D721Med (cell line): ENCODE measurements around the gene BTBD1.

Experiments
- DNase-seq: peaks from one replicate; pipeline ENCODE4 v3.0.0; 2011; ENCODE audit warnings: low spot score; ENCODE audit not compliant: insufficient read length
- FAIRE-seq: peaks from 2 replicates; lab custom pipeline; 2011; peaks lifted over from hg19 to GRCh38; lab: Jason Lieb, UNC
- TF ChIP-seq, protein P1 (sequence below): IDR thresholded peaks from 2 replicates; pipeline ENCODE4 v1.5.1; 2012; ENCODE audit warnings: mild to moderate bottlenecking, control low read depth; ENCODE audit not compliant: insufficient read depth; ENCODE audit errors: missing control alignments

Gene BTBD1

DNA sequence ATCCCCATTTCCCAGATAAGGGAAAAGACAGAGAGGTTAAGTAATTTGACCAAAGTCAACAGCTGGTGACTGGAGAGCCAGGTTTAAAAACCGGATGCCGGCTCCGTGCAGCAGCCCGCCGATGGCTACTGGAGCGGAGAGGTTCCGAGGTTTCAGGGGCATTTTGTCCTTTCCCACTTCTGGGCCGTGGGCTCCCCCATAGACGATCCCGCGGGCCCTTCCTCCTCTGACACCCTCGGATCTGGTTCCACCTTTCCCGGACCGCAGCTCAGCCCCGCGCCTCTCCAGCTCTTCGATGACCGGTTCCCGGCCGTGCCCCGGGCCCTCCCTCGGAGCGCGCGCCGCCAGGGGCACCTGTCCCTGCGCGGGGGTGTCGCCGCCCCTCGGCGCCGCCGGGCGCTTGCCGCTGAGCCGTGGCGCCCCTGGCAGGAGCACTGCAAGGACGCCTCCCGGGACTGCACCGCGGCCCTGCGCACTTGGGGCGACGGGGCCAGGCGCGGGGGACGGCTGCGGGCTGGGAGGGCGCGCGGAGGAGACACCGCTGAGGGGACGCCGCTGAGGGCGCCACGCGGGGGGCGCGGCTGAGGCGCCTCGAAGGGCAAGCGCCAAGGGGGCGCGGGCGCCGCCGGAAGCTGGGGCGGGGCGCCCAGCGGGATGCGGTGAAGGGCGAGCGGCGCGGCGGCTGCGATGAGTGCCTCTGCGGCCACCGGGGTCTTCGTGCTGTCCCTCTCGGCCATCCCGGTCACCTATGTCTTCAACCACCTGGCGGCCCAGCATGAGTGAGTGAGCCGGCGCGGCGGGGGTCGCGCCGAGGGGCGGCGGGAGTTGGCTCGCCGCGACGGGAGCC is 40.2 kb upstream of the BTBD1 start, which contains the start of gene TM6SF1:
TSS of gene TM6SF1 (plus strand) at position 652 of the 847 bp plus-strand sequence. CDS start at position 688, 36 bp downstream.
- DNase-seq (no peak), FAIRE-seq (no peak)
- TF ChIP-seq, protein P1, sequence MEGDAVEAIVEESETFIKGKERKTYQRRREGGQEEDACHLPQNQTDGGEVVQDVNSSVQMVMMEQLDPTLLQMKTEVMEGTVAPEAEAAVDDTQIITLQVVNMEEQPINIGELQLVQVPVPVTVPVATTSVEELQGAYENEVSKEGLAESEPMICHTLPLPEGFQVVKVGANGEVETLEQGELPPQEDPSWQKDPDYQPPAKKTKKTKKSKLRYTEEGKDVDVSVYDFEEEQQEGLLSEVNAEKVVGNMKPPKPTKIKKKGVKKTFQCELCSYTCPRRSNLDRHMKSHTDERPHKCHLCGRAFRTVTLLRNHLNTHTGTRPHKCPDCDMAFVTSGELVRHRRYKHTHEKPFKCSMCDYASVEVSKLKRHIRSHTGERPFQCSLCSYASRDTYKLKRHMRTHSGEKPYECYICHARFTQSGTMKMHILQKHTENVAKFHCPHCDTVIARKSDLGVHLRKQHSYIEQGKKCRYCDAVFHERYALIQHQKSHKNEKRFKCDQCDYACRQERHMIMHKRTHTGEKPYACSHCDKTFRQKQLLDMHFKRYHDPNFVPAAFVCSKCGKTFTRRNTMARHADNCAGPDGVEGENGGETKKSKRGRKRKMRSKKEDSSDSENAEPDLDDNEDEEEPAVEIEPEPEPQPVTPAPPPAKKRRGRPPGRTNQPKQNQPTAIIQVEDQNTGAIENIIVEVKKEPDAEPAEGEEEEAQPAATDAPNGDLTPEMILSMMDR = no peak

DNA sequence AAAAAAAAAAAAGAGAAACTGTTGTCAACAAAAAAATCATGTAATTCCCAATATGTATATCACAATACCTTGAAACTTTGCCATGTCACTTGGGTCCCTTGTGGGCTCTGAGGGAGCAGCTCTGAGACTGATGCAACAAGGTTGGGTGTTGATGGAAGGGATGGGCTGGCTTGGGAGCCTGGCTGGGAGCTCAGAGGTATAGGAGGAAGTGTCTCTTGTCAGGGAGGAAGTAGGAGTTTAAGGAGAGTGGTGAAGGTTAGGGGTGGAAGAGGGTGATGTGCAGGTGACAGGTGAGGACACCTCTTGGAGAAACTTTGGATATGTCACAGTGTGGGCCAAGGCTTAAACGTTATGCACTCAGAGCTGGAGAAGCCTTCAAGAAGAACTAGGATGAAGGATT is 38.4 kb upstream of the BTBD1 start:
- TF ChIP-seq, protein P1 = no peak
- FAIRE-seq (no peak), DNase-seq (no peak)

DNA sequence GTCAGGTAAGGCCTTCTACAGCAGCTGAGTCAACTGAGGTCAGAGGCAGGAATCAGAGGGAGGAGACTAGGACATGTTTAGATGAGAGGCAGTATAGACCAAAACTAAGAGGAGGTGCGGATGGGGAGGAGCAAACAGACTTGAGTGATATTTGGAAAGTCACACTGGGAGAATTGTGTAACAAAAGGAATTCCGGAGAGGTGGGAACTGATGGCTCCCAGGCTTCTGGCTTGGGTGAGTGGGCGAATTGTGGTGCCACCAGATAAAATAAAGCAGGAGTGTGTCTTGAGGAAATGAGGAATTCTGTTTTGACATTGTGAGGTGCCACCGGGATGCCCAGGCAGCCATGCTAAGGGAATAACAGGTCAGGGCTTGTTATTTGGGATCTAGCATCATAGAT is 37.1 kb upstream of the BTBD1 start:
- FAIRE-seq (no peak), DNase-seq (no peak)
- TF ChIP-seq, protein P1 = no peak

DNA sequence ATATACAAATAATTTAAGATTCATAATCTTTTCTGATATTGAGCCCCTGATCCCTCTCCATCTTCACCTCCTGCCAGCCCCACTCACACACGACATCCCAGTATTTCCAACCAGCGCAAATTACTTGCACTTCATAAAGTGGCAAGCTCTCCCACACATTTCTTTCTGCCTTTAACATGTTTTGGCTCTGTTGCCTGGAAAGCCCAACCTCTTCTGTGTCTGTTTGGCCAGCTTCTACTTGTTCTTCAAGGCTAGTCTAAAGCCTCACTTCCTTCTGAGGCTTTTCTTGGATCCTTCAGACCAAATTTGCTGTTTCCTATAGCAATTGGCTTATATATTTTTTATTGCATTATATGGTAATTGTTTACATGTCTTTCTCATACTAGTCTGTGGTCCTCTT is 35.3 kb upstream of the BTBD1 start:
- DNase-seq = no peak
- FAIRE-seq = no peak
- TF ChIP-seq, protein P1 = no peak

DNA sequence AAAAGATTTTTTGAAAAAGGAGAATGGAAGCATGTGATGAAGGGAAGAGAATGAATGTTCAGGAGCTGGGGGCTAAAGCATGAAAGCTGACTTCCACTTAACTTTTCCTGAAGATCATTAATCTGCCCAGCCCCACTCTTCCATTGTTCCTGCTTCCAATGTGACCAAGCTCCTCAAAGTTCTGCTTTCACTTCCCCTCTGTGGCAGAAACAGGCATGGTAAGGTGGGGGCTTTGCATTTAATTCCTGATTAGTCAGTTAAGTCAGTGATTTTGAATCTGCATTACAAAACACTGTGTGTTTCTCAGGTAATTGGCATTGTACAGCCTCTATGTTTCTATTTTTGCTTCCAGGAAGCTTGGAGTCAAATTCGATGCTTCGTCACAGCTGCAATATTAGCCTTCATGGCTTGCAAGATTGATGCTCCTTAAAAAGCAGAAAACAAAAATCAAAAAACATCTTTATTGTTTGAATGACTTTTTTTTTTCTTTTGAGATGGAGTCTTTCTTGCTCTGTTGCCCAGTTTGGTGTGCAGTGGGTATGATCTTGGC is 33.1 kb upstream of the BTBD1 start:
- TF ChIP-seq, protein P1 = no peak
- no peak for DNase-seq
- no peak for FAIRE-seq

DNA sequence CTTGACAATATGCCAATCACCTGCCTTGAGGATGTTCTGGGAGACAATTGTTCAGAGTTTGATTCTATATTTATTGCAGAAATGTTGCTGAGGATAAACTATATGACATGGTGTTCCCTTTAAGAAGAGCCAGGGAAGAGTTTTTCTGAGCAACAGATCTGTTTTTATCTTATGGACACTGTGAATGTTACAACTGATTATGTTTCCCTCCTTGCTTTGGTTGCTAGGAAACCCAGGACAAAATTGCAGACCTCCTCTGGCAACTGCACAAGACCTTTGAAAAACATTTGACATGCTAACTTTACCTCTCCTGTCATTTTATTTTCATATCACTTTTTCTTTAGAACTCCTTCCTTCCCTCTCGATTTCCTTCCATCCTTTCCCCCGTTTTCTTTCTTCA is 32.2 kb upstream of the BTBD1 start:
- TF ChIP-seq, protein P1 = no peak
- FAIRE-seq (no peak), DNase-seq (no peak)

DNA sequence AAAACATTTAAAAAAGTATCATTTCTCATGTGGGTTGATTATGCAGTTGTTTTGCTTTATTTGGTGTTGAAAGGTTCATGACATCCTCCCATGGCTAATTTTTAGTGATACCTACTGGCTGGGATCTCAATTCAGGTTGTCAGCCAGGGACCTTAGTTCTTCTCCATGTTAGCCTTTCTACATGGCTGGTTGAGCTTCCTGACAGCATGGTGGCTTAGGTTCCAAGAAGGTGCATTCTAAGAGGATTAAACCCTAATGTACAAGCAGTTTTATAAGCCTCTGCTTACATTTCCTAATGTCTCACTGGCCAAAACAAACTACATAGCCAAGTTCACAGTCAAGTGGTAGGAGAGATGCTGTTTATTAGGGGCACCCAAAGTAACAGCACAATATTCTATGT is 31.0 kb upstream of the BTBD1 start:
- DNase-seq (no peak), FAIRE-seq (no peak)
- TF ChIP-seq, protein P1 = no peak
